NCI-H748 treated with DMSO at 0.1 percent for 48 hours (cell line): ENCODE measurements around the gene SLC36A3.
"Not testable (repeated sequence)": the region's sequence is repeated elsewhere in the genome, so short reads cannot be mapped to it uniquely, and the experiment has no call there.

Experiments
- DNase-seq: peaks from one replicate; lab custom pipeline; 2025; lab: John Stamatoyannopoulos, UW

The SLC36A3 gene

DNA sequence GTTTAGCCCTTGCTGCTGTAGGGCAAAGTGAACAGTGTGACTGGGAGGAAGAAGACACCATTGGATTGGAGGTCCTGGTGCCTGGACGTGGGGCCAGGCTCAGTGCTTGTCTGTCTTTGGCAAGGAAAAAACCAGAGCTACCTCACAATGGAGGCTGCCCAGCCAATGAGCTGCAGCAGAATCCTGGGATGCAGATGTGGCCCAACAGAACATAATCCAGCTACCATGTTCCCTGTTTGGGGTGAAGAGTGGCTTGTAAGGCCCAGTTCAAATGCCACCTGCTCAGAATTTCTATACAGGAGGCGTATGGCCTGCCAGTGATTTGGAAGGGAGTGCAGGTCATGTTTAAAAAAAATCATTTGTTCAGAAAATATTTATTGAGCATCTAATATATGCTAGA lies at the start of gene SLC36A3:
Gene SLC36A3 (minus strand): TSS at position 101 of the 400 bp plus-strand sequence. CDS start 412 bp downstream, outside the sequence.
- no peak for DNase-seq

DNA sequence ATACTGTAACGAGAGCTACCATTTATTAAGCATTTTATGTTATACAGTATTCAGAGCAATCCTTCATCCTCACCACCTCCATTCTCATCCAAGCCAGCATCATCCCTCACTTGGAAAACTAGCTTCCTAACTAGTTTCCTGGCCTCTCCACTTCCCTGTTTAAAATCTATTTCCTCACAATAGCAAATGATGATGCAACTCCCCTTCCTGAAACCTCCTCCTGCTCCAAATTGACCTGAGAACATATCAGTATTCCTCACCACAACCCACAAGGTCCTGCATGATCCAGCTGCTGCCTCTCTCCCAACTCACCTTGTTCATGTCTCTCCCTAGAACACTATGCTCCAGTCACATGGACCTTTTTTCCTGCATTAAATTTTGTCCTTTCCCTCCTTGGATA lies 48.1 kb upstream of the SLC36A3 start:
- DNase-seq, result no peak

DNA sequence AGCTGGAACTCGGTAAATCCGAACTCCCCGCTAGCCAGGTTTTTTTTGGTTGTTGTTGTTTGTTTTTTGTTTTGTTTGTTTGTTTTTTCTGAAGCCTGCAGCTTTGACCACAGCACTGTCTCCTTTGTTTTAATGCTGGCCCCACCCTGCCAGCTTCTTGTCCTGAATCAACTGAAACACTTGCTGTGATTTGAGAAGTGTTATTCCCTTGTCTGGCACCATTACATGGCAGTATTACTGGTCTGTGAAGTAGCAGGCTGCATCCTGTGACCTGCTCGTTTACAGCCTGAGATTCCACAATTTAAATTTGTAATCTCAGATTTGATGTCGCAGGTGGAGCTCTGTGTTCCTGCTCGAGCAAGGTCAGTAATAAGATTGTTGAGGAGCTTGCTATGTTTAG lies 45.2 kb upstream of the SLC36A3 start:
- DNase-seq, result no peak

DNA sequence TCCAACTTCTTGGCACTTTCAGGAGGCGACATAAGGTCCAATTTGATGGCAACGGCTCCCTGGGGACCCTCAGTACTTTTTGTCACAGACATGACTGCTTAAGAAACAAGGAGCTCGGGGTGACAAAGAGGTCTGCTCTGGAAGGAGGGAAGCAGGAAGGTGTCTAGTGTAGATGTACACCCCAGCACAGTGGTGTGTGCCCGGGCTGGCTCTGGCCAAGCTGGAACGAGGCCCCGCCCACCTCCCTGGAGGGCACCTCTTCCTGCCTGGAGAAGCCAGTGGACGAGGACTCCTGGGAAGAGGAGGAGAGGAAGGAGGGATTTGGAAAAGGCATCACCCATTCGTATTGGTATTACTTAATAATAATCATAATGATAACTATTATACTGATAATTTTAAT lies 43.8 kb upstream of the SLC36A3 start, which contains the start of gene SLC36A2:
Gene SLC36A2 (minus strand): TSS at position 191 of the 400 bp plus-strand sequence. CDS start 99 bp downstream, at position 92.
- DNase-seq, result no peak

DNA sequence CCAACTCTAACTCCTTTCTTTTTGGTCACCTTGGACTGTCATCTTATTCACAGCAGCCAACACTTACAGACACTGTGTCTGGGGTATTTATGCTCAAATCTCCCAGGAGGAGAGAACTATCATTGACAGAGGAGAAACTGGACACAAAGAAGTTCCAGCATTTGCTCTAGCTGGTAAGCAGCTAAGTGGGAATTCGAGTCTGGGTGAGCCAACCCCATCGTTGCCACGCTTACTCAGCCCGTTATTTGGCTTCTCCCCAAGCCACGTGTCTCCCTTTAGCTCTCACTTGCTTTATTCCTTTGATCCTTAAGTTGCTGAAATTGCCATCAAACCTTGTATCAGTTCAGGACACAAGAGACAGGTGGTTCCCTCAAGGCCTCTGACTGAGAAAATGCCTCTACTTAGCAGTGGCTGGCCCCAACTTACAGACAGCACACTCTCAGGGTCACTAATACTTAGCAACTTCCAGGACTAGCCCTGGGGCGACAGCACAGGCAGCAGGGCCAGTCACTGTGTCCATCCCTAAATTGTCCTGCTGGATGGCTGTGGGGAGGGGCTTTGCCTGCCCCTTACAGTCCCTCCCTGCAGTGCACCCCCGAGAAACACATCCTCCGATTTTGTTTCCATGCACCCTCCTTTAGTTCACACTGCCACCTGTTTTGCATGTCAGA lies 42.4 kb upstream of the SLC36A3 start:
- DNase-seq, result no peak

DNA sequence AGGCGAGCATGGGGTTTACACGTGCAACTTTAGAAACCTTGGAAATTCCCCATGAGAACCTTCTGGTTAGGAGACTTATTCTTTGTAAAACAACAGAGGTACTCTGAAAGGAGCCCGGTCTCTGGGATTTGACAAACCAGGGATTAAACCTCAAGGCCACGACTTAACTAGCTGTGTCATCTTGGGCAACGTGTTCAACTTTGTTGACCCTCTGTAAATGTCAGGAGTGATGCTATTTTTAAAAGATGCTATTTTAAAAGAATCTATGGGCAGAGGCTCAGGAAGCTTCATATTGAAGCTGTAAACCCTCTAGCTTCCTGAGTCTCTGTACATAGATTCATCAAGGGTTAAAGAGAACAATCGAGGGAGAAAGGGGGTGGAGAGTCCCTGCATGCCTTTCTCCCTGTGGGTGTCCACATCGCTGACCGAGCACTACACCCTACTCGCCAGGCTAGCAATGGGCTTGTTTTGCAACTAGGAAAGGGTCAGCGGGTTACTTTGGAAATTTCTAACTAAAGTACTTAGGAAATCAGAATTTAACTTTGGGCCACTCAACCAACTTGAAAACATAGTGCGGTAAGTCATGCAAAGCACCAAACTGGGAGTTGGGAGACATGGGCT lies 41.7 kb upstream of the SLC36A3 start:
- DNase-seq, result no peak

DNA sequence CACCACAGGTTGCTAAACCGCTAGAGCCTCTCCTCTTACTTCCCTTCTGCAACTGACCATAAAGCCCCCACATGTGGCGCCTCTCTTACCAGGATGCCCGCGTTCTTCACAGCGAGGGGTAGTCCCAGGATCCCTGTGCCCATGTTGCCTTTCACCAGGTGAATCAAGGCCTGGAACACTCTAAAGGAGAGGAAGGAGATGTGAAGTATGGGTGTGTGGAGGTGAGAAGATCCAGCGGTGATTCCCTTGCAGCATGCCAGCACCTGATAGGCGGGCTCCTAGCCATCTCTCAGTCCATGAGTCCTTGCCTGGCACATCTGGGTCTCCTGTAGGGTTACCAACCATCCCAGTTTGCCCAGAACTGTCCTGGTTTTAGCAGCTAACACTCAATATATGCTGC lies 40.5 kb upstream of the SLC36A3 start:
- DNase-seq, result no peak

DNA sequence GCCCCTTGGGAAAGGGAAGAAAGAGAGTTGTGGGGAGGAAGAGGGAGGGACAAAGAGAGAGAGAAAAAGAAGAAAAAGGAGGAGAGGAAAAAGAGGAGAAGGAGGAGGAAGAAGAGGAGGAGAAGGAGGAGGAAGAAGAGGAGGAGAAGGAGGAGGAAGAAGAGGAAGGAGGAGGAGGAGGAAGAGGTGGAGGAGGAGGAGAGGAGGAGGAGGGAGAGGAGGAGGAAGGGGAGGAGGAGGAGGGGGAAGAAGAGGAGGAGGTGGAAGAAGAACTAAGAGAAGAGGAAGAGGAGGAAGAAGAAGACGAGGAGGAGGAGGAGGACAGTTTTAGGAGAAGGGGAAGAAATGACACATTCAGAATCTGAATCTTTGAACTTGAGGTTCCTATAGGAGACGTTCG lies 36.4 kb upstream of the SLC36A3 start:
- DNase-seq, result no peak

DNA sequence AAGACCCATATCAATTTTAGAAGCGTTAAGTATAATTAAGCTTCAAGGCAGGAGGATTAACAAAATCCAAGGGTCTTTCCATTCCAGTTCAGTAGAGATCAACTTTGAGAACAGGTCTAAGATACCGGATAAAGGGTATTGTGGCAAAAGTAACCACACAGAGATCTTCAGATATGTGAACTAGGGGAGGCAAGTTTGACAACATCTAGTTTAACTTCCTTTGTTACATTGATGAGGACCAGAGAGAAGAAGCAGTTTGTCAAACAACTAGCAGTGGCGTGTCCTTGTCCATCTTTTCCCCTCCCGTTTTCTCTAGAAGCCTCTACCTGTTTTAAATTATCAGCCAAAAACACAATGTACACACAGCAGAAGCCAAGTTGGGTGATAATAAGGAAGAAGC lies 35.2 kb upstream of the SLC36A3 start:
- DNase-seq, result no peak

DNA sequence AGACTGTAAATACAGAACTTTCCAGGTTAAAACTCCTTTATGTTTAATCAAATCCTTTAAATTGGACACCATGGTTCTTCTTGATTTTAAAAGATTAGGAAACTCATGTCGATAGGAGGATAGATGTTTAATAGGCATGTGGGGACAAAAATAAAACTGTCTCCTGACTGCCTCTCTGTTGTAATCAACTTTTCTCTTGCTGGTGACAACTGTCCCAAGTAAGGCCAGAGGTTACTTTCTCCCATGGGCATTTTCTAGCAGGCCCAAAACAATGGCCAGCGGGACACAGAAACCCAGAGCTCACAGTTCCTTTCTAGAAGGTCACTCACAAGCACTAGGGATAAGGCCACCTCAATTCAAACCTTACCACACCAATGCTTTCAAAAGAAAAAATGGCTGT lies 29.3 kb upstream of the SLC36A3 start:
- DNase-seq, result no peak

DNA sequence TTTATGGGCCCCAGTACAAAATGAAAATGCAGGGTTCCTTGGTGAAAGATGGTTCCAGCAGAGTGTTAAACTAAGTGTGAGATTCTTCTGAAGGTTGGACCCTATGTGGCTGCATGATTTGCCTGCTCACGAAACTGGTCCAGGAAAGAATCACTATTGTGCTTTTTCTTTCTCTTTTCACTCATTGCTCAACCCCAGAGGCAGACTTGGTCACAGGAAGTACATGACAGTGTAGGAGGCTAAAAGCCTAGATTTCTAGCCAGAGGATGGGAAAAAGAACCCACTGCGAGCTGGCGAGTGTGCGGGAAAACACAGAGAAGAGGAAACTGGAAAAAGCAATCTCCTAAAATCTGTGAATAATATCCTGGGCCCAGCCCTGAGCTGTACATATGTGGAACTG lies 25.2 kb upstream of the SLC36A3 start:
- no peak for DNase-seq

DNA sequence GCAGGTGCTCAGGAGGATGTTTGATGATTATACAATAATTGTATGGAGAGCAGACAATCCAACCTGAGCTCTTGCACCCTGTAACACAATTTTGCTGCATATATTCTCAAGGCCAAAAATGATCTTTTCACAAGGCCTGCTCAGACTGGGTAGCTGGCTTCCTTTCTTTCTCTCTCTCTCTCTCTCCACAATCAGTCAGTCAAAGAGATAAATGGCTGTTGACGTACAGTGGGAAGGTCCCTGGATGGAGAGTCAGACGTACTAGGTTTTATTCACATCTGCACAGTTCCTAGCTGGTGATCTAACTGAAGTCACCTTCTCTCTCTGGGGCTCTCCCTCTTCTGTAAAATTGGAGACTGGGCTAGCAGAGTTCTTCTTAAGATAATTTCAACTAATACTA lies 24.0 kb upstream of the SLC36A3 start:
- DNase-seq, result no peak

DNA sequence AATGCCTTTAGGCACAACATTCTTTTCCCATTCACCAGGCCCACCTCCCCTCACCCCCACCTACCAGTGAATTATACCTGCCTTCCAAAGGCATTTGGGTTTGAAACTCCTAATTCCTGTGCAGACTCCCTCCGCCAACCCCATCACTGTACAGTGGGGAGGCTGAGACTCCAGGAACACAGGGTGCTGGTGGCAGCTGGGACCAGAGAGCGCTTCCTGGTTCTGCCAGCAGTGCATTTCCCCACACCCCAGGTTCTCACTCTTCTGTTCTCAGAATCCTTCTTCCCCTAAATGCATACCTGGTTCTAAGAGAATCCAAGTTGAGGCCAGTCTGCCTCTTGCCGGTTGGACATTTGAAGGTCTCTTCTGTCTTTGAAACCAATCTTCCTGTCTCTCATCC lies 22.7 kb upstream of the SLC36A3 start:
- no peak for DNase-seq

DNA sequence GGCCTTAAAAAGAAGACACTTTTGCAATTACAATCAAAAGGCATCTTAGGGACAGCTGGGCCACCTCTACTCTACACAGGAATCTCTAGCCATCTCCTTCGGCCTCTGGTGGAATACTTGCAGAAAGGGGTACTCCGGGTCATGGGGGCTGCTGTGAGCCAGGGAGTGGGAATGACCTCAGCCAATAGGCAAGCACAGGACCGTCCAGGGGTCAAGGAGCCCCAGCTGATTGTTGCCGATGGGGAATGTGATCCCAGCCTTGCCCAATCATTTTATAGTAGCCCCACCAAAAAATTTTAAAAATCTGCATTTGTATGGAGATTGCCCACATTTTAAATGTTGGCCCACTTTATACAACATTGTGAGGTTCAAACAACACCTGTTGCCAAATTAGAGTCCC lies 16.9 kb upstream of the SLC36A3 start:
- DNase-seq, result no peak

DNA sequence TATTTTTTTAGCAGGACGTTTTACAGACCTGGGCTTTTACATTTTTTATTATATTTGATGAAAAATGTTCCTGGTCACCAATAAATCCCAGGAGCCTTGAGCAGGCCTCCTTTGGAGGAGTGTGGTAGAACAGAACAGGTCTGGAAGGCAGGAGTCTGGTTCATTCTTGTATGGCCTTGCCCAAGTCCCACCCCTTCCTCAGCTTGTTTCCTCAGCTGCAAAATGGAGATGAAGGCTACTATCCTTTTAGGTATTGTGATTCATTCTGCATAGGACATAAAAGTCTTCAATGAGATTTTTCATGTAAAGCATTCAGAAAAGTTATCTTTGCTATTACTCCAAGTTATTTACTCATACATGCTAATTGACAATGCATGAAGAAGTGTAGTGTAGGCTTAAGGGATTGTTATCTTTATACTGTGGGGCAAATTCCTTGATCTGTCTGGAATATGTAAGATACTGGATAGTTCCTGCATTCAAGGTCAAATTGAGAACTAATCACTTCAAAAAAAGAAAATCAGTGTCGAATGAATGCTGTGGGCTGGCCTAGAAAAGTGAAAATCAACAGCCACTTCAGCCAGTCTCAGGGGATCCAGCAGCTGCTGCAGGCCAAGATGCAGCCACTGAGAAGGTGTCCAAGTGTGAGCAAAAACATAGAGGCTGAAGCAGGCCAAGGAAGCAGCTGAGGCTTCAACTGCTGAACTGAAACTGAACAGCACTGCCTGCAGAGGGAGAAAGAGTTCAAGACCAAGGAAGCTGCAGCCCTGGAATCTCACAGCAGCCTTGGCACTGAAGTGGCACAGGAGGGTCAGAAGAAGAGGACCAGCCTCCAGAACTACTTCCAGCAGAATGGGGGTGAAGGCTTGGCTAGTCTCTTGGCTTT lies 15.5 kb upstream of the SLC36A3 start:
- DNase-seq, result no peak

DNA sequence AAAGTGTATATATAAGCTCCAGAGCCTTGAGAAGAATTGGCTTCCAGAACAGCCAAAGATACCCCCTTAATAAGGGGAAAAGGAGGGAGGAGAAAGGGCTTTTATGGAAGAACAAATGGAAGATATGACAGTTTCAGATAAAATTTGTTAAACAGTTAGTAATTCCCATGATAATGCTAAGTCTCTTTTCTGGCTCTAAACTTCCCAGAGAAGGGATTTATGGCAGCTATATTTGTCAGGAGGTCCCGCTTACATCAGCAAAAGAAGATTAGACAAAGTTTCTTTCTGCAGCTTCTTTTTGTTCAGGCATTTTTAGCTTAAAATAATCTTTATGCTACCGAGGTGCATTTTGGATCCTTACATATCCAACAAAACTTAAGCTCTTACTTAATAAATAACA lies 14.3 kb upstream of the SLC36A3 start:
- DNase-seq, result no peak

DNA sequence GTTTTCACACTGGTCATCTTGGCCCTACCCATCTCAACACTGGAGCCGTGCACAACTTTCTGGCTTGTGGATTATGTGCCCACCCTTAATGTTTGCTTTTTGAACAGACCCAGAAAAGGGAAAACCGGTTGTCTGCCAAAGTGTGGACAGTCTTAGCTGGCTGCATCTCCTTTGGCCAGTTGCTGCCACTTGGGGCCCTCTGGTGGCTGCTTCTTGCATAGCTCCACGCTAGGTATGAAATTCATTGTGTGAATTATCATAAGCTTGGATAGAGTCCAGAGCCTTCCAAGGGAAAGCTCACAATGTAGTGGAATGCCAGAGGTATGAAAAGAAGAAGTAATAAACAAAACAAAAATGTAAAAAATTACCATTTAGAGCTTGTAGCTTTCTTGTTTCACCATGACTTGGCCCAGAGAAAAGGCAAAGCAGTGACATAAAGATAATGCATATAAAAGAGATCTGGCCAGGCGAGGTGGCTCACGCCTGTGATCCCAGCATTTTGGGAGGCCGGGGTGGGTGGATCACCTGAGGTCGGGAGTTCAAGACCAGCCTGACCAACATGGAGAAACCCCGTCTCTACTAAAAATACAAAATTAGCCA lies 12.5 kb upstream of the SLC36A3 start:
- DNase-seq, result peak; percentile 34

DNA sequence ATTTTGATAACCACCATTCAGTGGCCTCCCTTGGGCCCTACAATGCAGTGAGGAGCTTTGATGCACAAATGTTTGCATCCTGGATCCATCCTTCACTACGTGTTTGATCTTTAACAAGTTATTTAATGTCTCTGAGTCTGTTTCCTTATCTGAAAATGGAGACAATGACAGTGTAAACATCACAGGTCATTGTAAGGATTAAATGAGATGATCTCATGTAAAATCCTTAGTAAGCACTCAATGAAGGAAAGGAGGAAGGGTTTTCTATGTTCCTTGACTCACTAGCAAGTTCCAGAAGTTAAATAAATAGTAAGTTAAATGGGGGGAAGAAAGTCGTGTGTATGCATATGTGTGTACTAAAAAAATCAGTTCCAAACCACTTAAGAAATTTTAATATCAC lies 9.8 kb upstream of the SLC36A3 start:
- DNase-seq, result no peak

DNA sequence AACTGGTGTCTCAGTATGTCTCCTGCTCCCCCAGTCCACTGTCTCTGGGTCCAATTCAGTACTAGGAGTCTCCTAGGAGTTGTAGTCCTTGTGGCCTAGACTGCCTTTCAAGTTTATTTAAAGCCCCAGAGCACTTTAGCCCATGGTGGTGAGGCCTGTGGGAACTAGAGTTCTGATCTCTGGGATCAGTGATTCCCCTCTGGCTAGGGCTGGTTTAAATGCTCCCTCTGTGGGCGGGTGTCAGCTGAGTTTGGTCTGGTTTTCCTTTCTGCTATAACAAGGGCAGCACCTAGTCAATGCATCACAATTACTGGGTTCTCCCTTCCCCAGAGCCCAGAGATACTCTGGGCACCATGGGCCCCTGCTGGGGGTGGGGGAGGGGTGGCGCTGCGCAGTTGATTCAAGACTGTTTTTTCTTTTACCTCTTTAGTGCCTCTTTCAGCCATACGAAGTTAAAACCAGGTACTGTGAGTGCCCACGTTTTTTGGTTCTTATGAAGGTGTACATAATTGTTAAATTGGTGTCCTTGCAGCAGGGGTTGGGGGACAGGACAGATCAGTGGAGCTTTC lies 9.3 kb upstream of the SLC36A3 start:
- DNase-seq, result no peak

DNA sequence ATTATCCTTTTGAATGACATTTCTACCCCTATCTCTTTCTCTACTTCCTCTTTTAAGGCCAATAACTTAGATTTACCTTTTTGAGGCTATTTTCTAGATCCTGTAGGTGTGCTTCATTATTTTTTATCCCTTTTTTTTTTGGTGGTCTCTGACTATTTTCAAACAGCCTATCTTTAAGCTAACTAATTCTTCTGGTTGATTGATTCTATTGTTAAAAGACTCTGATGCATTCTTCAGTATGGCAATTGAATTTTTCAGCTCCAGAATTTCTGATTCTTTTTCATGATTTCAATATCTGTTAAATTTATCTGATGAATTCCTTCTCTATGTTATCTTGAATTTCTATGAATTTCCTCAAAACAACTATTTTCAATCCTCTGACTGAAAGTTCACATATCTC lies 7.4 kb upstream of the SLC36A3 start:
- no peak for DNase-seq

DNA sequence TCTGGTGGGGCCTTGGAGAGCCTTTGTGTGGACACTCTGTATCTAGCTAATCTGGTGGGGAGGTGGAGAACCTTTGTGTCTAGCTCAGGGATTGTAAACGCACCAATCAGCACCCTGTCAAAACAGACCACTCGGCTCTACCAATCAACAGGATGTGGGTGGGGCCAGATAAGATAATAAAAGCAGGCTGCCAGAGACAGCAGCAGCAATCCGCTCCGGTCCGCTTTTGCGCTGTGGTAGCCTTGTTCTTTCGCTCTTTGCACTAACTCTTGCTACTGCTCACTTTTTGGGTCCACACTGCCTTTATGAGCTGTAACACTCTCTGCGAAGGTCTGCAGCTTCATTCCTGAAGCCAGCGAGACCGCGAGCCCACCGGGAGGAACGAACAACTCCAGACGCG lies 6.3 kb upstream of the SLC36A3 start:
- not testable (repeated sequence) for DNase-seq

DNA sequence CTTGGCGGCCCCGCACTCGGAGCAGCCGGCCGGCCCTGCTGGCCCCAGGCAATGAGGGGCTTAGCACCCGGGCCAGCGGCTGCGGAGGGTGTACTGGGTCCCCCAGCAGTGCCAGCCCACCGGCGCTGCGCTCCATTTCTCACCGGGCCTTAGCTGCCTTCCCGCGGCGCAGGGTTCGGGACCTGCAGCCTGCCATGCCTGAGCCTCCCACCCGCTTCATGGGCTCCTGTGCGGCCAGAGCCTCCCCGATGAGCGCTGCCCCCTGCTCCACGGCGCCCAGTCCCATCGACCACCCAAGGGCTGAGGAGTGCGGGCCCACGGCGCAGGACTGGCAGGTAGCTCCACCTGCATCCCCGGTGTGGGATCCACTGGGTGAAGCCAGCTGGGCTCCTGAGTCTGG lies 5.7 kb upstream of the SLC36A3 start:
- DNase-seq, result not testable (repeated sequence)
